Measurements from ENCODE around the gene RHOV. TPM values are rescaled to one million over a fixed set of nuclear protein-coding genes. Genes with fewer than 3 reads are reported as not detected.

RHOV gene
- total RNA-seq, 1 experiment from 2014 or later = 1.4 TPM

DNA sequence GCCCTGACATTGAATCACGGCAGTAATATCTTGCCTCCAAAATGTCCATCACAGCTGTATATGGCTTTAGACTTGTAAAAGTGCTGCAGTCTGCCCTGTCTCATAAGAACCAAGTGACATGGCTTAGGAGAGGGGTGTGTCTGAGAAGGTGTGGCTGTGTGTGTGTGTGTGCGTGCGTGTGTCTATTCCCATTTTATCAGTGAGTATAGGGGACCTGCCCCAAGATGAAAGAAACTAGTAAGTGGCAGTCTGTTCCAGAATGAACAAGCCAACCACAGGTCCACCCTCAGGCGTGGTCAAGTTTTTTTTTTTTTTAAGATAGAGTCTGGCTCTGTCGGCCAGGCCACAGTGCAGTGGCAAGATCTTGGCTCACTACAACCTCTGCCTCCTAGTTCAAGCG, 5.6 kb upstream of the RHOV start:
- Histone ChIP-seq H3K9me2 (ENCODE audit: insufficient read depth) (no peaks in the 10 kb centered on the region), H4K20me1 (ENCODE audit: insufficient read depth) (no peaks in the 10 kb centered on the region), H3K4me2 (peak overlapping the region; percentile 69), H3K9me3 (ENCODE audit: insufficient read depth, low read depth) (no peaks in the 10 kb centered on the region), H3K27ac (peak overlapping the region; percentile 82), H3K79me2 (ENCODE audit: low read depth) (no peaks in the 10 kb centered on the region), H3K4me3 (no peak overlapping the region), H2AFZ (no peak overlapping the region), H3K4me1 (replicated peaks; ENCODE audit: insufficient read depth) (peaks cover 33% of the 10 kb centered on the region), H3K36me3 (ENCODE audit: low read depth) (no peaks in the 10 kb centered on the region), H3K27me3 (ENCODE audit: insufficient read depth, low read depth) (no peaks in the 10 kb centered on the region), H3F3A (ENCODE audit: insufficient read depth, low read depth) (peaks cover 32% of the 10 kb centered on the region)
- no peak for DNase-seq
- ChIA-PET CTCF (interaction anchor here (0.6 to 2.1 kb wide), 6 partner anchors 11 to 77 kb away, joined by 3 to 13 read pairs (median 6); no protein-coding TSS in a partner anchor), POLR2A (ENCODE audit: unreplicated experiment) (interaction anchor here (0.7 kb wide), 1 partner anchor 22 kb away, joined by 5 read pairs; no protein-coding TSS in a partner anchor)
- intact Hi-C loops (cut with micrococcal nuclease; ENCODE audit: unreplicated experiment) = loop anchor here (10.0 kb wide), 1 partner anchor 775 kb away; the partner anchor contains the start of gene BMF
- TF ChIP-seq CTCF (conservative IDR thresholded peaks at IDR 0.05) (no peak), EZH2 (IDR thresholded peaks at IDR 0.05; ENCODE audit: low read depth) (no peak)
- no TSS peak for BruUV-seq (replicated peaks)

GRCh38 chr15:40878785-40879184, 4.8 kb upstream of the RHOV start:
- Histone ChIP-seq H3K9me2 (ENCODE audit: insufficient read depth) (no peaks in the 10 kb centered on the region), H3K27me3 (ENCODE audit: insufficient read depth, low read depth) (no peaks in the 10 kb centered on the region), H3K9me3 (ENCODE audit: insufficient read depth, low read depth) (no peaks in the 10 kb centered on the region), H3K4me3 (no peak overlapping the region; the same call in 1 of the 2 replicates), H3K79me2 (ENCODE audit: low read depth) (no peaks in the 10 kb centered on the region), H2AFZ (no peak overlapping the region), H3F3A (ENCODE audit: insufficient read depth, low read depth) (peaks cover 36% of the 10 kb centered on the region), H3K36me3 (ENCODE audit: low read depth) (no peaks in the 10 kb centered on the region), H3K27ac (peak overlapping the region; percentile 82), H3K4me1 (replicated peaks; ENCODE audit: insufficient read depth) (peaks cover 37% of the 10 kb centered on the region), H4K20me1 (ENCODE audit: insufficient read depth) (no peaks in the 10 kb centered on the region), H3K4me2 (peak overlapping the region; percentile 69)
- BruUV-seq (replicated peaks) = no TSS peak
- TF ChIP-seq EZH2 (IDR thresholded peaks at IDR 0.05; ENCODE audit: low read depth) = no peak
- no peak for TF ChIP-seq CTCF (conservative IDR thresholded peaks at IDR 0.05)
- POLR2A ChIA-PET (ENCODE audit: unreplicated experiment) = interaction anchor here (0.6 kb wide), 1 partner anchor 439 kb away, joined by 4 read pairs; no protein-coding TSS in a partner anchor
- CTCF ChIA-PET = interaction anchor here (0.6 to 2.1 kb wide), 7 partner anchors 12 to 27 kb away, joined by 3 to 13 read pairs (median 6); partner anchors contain the start of gene VPS18
- DNase-seq = peak; percentile 65 to 85
- intact Hi-C loops (cut with micrococcal nuclease; ENCODE audit: unreplicated experiment) = loop anchor here (10.0 kb wide), 1 partner anchor 774 kb away; the partner anchor contains the start of gene BMF

DNA sequence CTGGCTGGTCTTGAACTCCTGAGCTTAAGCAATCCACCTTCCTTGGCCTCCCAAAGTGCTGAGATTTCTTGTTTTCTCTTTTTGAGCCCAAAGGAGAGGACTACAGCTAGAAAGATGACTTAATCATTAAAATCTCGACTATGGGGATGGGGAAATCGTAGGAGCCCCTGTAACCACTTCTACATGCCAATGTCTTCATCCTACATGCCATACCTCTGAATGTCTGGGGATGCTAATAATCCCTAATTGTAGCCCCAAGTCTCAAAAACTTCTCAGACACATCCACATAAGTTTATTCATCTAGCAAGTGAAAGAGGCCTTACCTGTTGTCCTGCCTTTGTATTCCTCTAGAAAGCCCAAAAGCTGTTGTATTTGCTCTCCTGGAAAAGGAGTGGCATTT, 3.7 kb upstream of the RHOV start:
- Histone ChIP-seq H3K36me3 (ENCODE audit: low read depth) (peaks cover 3% of the 10 kb centered on the region; the same call in 1 of the 2 replicates), H3K27me3 (ENCODE audit: insufficient read depth, low read depth) (no peaks in the 10 kb centered on the region), H4K20me1 (ENCODE audit: insufficient read depth) (no peaks in the 10 kb centered on the region), H3K4me2 (no peak overlapping the region), H3K9me3 (ENCODE audit: insufficient read depth, low read depth) (no peaks in the 10 kb centered on the region), H3K4me3 (no peak overlapping the region), H2AFZ (no peak overlapping the region), H3K4me1 (replicated peaks; ENCODE audit: insufficient read depth) (peaks cover 44% of the 10 kb centered on the region), H3K27ac (peak overlapping the region; percentile 50), H3K9me2 (ENCODE audit: insufficient read depth) (no peaks in the 10 kb centered on the region), H3K79me2 (ENCODE audit: low read depth) (peaks cover 8% of the 10 kb centered on the region), H3F3A (ENCODE audit: insufficient read depth, low read depth) (peaks cover 42% of the 10 kb centered on the region)
- intact Hi-C loops (cut with micrococcal nuclease; ENCODE audit: unreplicated experiment) = loop anchor here (10.0 kb wide), 1 partner anchor 773 kb away; the partner anchor contains the start of gene BMF
- ChIA-PET POLR2A (ENCODE audit: unreplicated experiment) (no interaction called here), CTCF (interaction anchor here (0.6 to 2.1 kb wide), 5 partner anchors 8 to 407 kb away, joined by 3 to 10 read pairs (median 6); no protein-coding TSS in a partner anchor)
- DNase-seq = peak in 1 of 2 experiments; percentile 61
- TF ChIP-seq CTCF (conservative IDR thresholded peaks at IDR 0.05) (no peak), EZH2 (IDR thresholded peaks at IDR 0.05; ENCODE audit: low read depth) (no peak)
- BruUV-seq (replicated peaks) = no TSS peak

All from PC-9 (cell line).